ENCODE data around the gene PAPSS1. TPM values are rescaled to one million over a fixed set of nuclear protein-coding genes. Genes with fewer than 3 reads are reported as not detected.

PAPSS1 gene
- total RNA-seq, 1 experiment from 2014 or later = 59.0 TPM

DNA sequence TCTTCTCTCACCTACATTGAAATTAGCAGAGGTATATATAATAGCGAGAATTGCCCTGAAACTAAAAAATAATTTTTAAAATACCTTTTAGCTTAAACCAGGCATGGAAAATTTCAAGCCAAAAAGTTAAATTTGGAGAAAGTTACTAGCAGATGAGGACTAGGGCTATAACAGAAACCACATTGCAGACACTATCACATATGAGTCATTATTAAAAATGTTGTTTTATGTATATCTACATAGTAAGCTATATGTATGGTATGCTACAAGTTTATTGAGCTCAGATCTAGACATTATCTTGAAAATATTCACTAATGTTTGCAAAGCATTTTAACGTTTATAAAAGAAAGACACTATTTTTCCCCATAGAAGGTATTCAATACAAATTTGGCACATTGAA, 147.8 kb downstream of the PAPSS1 start:
- Histone ChIP-seq H3K9ac (ENCODE audit: low read length) (no peak overlapping the region), H3K4me3 (replicated peaks in 1 of 2; ENCODE audit: low read depth in 1 of 2, low read length in 2 of 2) (no peak overlapping the region), H3K27ac (ENCODE audit: low read depth, low read length) (no peak overlapping the region), H3K27me3 (ENCODE audit: insufficient read depth, low read length) (no peaks in the 10 kb centered on the region), H3K9me2 (ENCODE audit: insufficient read depth) (no peaks in the 10 kb centered on the region), H3K4me1 (ENCODE audit: control insufficient read depth in 1 of 2, insufficient read depth in 2 of 2, low read length in 2 of 2) (no peaks in the 10 kb centered on the region), H3K9me3 (ENCODE audit: control insufficient read depth in 1 of 2, insufficient read depth in 1 of 2, low read depth in 1 of 2, low read length in 2 of 2) (no peaks in the 10 kb centered on the region), H3K36me3 (ENCODE audit: control insufficient read depth in 1 of 2, insufficient read depth in 2 of 2, low read length in 2 of 2) (no peaks in the 10 kb centered on the region), H4K20me1 (ENCODE audit: insufficient read depth) (no peaks in the 10 kb centered on the region), H3K79me2 (ENCODE audit: insufficient read depth, low read length) (no peaks in the 10 kb centered on the region), H3K4me2 (ENCODE audit: low read length) (no peak overlapping the region), H2AFZ (ENCODE audit: low read depth, low read length, poor library complexity, severe bottlenecking) (no peak overlapping the region)
- ChIA-PET RAD21 (ENCODE audit: low non-redundant PET in 1 of 2, low total read pairs in 2 of 2, uncharacterized antibody in 2 of 2, unreplicated experiment in 2 of 2) (no interaction called here), POLR2A (no interaction called here), CTCF (no interaction called here)
- no TSS peak for BruUV-seq (replicated peaks)
- TF ChIP-seq POLR2A (IDR thresholded peaks at IDR 0.05; ENCODE audit: borderline replicate concordance, extremely low read depth, insufficient read depth, insufficient read length) (no peak), ZNF274 (IDR thresholded peaks at IDR 0.05; ENCODE audit: low read depth, low read length) (no peak), ELF1 (IDR thresholded peaks at IDR 0.05; ENCODE audit: borderline replicate concordance, low read depth) (no peak), EZH2 (IDR thresholded peaks at IDR 0.05) (no peak), TCF7L2 (IDR thresholded peaks at IDR 0.05; ENCODE audit: borderline replicate concordance, extremely low read depth, insufficient read depth, insufficient read length) (no peak), POLR2AphosphoS5 (IDR thresholded peaks at IDR 0.05; ENCODE audit: low read depth, low read length) (no peak), CEBPB (IDR thresholded peaks at IDR 0.05; ENCODE audit: low read depth) (no peak), FOSL1 (IDR thresholded peaks at IDR 0.05; ENCODE audit: low read depth) (no peak), YY1 (IDR thresholded peaks at IDR 0.05; ENCODE audit: extremely low read depth, insufficient replicate concordance, low read depth, low read length) (no peak), JUND (IDR thresholded peaks at IDR 0.05) (no peak), SRF (IDR thresholded peaks at IDR 0.05; ENCODE audit: low read depth) (no peak), ZFX (IDR thresholded peaks at IDR 0.05) (no peak)
- TF ChIP-seq, protein P1, sequence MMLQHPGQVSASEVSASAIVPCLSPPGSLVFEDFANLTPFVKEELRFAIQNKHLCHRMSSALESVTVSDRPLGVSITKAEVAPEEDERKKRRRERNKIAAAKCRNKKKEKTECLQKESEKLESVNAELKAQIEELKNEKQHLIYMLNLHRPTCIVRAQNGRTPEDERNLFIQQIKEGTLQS (IDR thresholded peaks at IDR 0.05) = no peak
- TF ChIP-seq, protein P2, sequence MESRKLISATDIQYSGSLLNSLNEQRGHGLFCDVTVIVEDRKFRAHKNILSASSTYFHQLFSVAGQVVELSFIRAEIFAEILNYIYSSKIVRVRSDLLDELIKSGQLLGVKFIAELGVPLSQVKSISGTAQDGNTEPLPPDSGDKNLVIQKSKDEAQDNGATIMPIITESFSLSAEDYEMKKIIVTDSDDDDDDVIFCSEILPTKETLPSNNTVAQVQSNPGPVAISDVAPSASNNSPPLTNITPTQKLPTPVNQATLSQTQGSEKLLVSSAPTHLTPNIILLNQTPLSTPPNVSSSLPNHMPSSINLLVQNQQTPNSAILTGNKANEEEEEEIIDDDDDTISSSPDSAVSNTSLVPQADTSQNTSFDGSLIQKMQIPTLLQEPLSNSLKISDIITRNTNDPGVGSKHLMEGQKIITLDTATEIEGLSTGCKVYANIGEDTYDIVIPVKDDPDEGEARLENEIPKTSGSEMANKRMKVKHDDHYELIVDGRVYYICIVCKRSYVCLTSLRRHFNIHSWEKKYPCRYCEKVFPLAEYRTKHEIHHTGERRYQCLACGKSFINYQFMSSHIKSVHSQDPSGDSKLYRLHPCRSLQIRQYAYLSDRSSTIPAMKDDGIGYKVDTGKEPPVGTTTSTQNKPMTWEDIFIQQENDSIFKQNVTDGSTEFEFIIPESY (IDR thresholded peaks at IDR 0.05; ENCODE audit: extremely low read depth, insufficient replicate concordance, low read length) = no peak
- no peak for ATAC-seq
- no peak for DNase-seq (ENCODE audit: low read depth, low spot score)
- intact Hi-C loops (cut with micrococcal nuclease) = no loop called here

Data from HCT116 (cell line).